Stimulated activated naive CD4-positive, alpha-beta T cell (primary cell): Measurements from ENCODE around the gene GIPC1.

ENCODE experiments used
- DNase-seq, 6 experiments: peaks; one replicate each; lab custom pipeline; 2025; lab: John Stamatoyannopoulos, UW

Gene GIPC1

GRCh38 chr19:14437578-14438140, 58.3 kb downstream of the GIPC1 start:
- no peak for DNase-seq

GRCh38 chr19:14435320-14436050, 60.4 kb downstream of the GIPC1 start:
- no peak for DNase-seq

DNA sequence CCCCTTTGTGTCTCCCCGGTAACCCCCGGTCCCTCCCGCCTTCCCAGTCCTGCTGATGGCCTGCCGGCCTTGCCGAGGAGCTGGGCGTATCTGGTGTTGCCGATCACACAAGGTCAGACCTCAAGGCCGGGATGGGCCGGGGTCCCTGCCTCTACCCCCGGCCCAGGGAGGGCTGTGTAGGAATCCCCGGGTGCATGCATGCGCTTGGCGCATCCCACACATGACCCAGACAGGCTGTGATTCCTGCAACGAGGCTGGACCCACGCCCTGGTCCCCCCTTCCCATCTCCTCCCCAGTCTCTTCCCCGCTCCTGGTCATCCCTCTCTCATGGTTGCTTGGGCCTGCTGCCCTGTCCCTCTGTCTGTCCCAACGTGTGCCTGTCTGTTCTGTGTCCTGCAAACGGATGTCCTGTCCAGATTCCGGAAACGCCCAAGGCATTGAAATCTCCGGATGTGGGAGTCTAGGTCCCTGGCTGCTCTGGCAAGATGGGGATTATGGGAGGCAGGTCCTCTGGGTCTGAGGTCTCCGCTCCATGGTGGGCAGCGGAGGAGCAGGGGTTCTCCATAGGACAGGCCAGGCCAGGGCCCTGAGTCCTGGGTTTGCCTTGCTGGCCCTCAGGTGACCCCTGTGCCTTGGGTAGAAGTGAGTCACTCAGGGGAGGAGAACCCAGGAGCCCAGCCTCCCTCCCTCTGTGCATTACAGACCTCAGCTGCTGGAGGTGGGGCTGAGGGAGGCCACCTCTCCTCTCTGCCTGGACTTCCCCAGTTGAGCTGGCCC, 61.2 kb downstream of the GIPC1 start:
- no peak for DNase-seq

DNA sequence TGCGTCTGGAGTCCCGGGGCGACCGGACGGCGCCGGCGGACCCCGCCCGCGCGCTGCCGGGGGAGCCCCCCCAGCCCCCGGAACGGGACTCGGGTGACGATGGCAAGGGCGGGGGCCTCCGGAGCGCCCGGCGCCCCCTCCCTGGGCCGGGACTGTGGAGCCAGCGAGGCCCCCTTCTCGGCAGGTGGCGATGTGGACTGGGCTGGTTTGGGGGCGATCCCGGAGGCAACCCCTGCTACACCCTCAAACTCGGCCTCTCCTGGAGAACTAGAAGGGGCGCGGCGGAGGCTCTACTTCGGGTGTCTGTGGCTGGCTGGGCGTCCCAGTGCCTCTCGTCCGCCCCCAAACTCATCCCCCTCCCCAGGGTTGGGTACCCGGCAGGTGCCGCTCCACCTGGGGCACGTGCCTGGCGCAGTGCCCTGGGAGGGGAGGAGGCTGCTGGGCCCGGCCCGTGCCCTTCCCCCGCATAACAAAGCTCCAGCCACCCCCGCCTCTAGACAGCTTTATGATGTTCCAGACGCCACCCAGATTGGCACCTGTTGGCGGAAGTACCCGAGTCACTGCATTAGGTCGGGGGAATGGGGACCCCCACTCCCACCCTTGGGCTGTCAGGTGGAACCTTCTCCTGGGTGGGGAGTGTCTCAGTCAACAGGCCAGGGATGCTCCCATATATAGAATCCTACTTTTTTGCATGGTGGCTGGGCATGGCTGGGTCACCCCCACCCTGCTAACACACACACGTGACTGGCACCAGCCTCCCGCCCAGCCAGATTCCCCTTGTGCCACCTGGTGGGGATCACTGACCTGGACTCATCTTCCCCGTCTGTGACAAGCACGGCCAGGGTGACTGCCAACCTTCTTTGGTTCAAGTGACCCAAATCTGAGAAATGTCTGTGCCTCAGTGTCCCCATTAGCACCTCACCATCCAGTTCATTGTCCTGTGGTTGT, 62.1 kb downstream of the GIPC1 start:
- peak; percentile 42 to 57 (median 54) for DNase-seq

DNA sequence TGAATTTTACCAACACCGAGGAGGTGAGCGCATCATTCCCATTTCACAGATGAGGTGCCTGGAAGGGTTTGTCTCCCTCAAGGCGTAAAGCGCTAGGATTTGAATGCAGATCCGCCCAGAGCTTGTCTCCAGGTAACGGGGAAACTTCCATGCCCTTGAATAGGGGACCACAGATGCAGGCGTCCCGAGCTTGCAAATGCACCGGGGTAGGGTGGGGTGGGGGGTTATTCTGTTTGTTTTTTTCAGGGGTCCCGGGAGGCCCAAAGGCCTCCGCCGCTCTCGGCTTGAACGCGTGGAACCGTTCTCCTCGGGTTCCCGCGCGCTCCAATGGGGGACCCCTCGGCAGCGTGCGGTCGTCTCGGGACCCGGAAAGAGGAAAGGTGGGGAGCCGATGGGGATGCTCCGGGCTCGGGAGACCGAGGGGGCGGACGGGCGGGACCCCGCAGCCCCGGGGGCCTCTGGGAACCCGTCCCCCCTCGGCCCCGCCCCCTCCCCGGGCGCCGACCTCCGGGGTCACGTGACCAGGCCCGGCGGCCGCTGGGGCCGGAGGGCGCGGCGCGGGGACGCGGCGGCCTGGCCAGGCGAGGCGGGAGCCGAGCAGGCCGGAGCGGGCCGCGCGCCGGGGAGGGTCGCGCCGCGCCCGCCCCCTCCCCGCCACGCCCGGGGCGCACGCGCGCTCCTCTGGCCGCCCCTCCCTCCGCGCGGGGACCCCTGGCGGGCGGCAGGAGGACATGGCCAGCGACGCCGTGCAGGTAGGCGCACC, 63.0 kb downstream of the GIPC1 start, which contains the start of gene PKN1:
PKN1 (plus strand) TSS at position 516 of the 763 bp plus-strand sequence; CDS start at position 732, 216 bp downstream.
- DNase-seq, result peak in 3 of 6 experiments; percentile 20 to 41 (median 32)

GRCh38 chr19:14430712-14431111, 65.2 kb downstream of the GIPC1 start:
- no peak for DNase-seq

DNA sequence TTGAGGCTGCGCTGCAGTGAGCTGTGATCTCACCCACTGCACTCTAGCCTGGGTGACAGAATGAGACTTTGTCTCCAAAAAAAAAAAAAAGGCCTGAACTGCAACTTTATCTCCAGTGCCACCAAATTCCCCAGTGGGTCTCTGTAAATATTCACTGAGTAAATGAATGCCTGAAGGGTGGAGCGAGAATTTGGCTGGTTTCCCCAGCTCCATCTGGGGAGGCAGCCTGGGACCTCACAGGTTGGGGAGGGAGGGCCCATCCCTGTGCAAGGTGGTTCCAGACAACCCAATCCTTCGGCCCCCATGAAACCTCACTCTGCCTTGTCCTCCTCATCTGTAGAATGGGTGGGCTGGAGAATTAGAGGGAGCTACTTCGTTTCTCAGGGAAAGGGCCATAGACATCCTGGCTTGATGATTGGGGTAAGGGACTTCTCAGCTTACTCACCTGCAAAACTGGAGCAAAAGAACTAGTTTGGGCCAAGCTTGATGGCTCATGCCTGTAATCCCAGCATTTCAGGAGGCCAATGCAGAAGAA, 67.0 kb downstream of the GIPC1 start:
- DNase-seq, result no peak
